GM18520 (cell line): ENCODE measurements around the gene KRT6B.
"Not testable (repeated sequence)": the region's sequence is repeated elsewhere in the genome, so short reads cannot be mapped to it uniquely, and the experiment has no call there.

ENCODE experiments used
- ATAC-seq: cut with Tn5 transposase; IDR thresholded peaks from one replicate; pipeline ENCODE4 v1.9.1; 2021; ENCODE audit not compliant: unreplicated experiment

KRT6B gene

DNA sequence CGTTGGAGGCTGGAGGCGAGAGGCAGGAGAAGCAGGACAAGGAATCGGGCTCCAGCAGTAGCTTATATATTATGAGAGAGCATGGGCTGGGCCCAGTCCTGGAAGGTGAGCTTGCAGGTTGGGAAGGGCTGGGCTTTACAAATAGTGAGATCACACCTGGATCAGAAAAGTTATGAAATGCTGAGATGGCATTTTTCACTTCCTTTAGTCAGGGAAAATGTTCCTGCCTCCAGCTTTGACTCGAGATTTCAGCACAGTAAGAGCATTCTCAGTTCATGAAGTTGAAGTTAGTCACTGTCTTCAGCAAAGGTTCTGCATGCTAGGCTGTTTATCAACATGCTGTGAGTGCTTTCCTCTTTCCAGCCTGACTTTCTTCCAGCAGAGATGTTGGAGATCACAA, 21.8 kb upstream of the KRT6B start, which contains the start of gene KRT6C:
Gene KRT6C (minus strand): TSS at position 38 of the 400 bp plus-strand sequence. CDS start 68 bp downstream, outside the sequence.
- no peak for ATAC-seq

DNA sequence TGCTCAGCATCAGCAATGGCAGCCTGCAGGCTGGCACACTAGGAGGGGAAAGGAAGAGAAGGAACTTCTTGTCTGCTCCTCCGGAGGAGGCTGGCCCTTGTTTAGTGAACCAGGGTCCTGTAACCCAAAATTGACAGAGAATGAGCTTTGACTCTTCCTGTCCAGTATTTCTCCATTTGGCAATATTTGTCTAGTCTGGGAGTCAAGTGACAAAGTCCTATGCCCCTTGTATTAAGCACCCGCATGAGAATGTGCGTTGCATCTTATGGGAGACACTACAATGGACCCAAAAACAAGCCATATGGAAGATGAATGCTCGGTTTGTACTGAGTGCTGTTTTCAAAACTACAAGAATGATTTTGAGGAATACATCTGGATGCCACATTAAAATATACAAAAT, 17.9 kb upstream of the KRT6B start:
- no peak for ATAC-seq

GRCh38 chr12:52464897-52465296, 13.0 kb upstream of the KRT6B start:
- no peak for ATAC-seq

GRCh38 chr12:52461693-52462092, 9.7 kb upstream of the KRT6B start:
- no peak for ATAC-seq

DNA sequence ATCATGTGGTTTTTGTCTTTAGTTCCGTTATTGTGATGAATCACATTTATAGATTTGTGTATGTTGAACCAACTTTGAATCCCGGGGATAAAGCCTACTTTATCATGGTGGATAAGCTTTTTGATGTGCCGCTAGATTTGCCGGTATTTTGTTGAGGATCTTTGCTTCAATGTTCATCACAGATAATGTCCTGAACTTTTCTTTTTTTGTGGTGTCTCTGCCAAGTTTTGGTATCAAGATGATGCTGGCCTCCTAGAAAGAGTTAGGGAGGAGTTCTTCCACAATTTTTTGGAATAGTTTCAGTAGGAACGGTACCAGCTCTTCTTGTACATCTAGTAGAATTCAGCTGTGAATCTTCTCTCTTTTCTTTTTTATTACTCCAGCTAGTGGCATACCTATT, 6.9 kb upstream of the KRT6B start:
- ATAC-seq, result no peak

DNA sequence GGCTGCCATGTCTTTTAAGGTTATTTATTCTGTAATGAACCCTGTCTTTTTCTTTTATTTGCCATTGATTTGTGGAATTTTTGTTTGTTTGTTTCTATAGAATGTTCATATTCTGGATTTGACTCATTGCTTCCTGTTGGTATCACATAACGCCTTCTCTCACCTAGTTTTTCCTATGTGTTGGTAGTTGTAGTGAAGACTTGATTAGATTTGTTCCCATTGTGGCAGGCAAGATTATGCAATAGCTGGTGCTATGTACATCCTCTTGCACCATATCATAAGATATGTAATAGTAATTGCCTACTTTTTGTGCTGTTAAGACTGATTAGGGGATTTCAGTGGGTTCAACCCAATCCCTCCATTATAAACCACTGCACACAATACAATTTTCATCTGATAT, 3.9 kb upstream of the KRT6B start:
- ATAC-seq, result no peak

- ATAC-seq, result no peak
Measured at GRCh38 chr12:52454411-52455201, 2.7 kb upstream of the KRT6B start.

DNA sequence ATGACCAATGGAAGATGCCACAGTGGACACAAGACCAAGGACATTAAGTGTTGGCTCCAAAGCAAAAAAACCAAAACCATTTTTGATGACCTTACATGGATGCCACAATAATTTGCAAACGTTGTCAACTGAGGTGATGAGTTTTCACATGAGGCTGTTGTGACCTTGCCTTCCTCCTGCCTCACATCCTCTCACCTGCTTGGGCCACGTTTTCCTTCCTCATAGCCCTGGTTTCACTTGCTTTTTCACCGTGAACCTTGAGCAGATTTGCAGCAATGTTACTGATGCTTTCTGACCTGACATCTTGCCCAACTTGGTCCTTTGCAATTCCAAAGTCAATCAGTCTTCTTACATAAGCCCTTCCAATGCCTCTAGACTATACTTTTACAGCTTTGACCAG, 3.7 kb downstream of the KRT6B start:
- no peak for ATAC-seq

DNA sequence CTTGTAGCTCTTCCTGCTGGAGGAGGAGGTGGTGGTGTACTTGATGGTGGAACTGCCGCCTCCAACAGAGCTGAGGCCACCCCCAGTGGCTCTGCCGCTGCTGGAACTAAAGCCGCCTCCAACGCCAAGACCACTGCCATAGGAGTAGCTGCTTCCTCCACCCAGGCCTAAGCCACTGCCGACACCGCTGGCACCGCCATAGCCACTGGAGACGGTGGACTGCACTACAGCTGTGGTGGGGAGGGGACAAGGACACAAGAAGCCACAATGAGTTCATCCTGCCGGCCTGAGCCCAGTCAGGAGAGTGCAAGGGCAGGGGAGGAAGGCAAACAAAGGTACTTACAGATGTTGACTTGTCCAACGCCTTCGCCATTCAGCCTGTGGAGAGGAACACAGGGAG, 4.8 kb downstream of the KRT6B start:
- not testable (repeated sequence) for ATAC-seq

- ATAC-seq, result no peak
Measured at GRCh38 chr12:52446367-52447045, 5.4 kb downstream of the KRT6B start.

GRCh38 chr12:52445876-52446275, 6.1 kb downstream of the KRT6B start:
- no peak for ATAC-seq

DNA sequence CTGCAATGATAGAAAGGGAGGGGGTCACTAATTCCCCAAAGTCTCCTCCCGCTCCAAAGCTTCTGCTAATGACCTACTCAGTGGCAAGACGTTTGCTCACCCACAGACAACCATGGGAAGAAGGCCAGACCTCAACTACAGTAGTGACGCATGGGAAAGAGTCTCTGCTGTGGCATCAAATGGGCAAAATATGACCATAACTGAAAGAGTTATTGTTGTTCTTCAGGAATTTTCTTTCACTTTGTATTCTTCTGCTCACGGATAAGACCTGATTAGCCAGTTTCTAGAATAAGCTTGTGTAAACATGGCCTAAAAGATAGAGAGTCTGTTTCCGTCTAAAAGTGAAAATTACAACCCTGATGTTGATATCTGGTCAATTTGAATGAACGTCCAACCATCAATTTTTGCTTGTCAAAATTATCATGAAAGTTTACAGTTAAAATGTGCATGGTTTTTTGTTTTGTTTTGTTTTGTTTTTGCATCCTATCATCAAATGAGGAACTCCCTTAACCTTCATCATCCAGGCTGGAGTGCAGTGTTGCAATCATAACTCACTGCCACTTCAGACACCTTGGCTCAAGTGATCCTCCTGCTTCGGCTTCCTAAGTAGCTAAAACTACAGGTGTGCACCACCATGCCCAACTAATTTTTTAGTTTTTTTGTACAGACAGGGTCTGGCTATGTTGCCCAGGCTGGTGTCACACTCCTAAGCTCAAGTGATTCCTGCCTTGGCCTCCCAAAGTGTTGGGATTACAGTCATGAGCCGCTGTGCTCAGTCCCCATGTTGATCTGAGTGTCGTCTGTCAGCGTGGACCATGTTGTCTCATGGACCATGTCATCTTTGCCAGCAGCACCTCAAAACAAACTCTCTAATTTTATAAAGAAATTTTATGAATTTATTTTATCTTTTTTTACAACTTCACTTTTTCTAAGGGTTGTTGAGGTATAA, 7.0 kb downstream of the KRT6B start:
- ATAC-seq, result no peak

DNA sequence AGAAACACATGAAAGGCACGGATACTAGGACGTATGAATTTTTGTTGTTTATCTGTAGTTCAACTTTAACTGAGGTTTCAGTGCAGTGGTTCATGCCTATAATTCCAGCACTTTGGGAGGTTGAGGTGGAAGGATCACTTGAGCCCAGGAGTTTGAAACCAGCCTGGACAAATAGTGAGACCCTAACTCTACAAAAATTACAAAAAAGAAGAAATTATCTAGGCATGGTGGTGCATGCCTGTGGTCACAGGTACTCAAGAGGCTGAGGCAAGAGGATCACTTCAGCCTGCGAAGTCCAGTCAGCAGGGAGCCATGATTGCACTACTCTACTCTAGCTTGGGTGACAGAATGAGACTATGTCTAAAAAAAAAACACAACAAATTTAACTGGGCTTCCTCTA, 8.0 kb downstream of the KRT6B start:
- ATAC-seq, result no peak

- ATAC-seq, result no peak
Measured at GRCh38 chr12:52442600-52443061, 9.3 kb downstream of the KRT6B start.

- no peak for ATAC-seq
Measured at GRCh38 chr12:52441320-52441911, 10.5 kb downstream of the KRT6B start.

DNA sequence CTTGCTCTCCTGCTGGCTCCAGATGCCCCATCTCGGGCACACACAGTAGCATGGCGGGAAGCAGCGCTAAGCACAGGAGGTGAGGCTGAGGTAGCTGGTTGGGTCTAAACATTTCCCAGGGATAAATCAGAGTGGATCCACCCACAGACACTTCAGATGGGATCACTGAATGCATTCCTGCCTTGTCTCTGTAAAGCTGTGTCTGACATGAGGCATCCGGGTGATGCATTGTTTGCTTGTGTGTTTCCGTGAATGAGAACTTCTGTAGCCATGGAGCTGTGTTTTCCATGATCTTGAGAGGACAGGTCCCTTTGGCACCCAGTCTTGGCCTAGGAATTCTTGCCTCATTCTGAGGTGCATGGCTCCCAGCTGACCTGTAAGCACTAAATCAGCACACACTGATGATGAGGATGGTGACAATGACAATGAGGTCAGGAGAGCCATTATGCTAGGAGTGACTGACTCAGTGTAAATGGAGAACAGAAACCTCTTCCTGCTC, 11.1 kb downstream of the KRT6B start:
- no peak for ATAC-seq

DNA sequence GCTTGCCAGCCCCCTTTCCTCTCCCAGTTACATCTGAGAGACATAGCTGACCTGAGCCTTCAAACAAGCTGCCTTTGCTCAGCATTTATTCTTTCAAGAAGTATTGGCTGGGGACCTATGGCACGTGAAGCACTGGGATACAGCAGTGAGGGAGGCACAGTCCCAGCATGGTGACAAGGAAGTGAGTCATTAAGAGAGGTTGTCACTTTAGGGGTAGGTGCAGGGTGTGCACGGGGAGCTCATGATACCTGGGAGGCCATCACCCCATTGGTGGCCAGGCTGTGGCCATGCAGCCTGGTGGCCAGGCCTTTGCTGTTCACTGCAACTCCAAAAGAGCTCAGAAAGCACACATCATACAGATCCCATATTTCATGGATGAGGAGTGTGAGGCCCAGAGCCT, 12.1 kb downstream of the KRT6B start:
- ATAC-seq, result no peak

GRCh38 chr12:52439420-52439819, 12.5 kb downstream of the KRT6B start:
- ATAC-seq, result no peak

DNA sequence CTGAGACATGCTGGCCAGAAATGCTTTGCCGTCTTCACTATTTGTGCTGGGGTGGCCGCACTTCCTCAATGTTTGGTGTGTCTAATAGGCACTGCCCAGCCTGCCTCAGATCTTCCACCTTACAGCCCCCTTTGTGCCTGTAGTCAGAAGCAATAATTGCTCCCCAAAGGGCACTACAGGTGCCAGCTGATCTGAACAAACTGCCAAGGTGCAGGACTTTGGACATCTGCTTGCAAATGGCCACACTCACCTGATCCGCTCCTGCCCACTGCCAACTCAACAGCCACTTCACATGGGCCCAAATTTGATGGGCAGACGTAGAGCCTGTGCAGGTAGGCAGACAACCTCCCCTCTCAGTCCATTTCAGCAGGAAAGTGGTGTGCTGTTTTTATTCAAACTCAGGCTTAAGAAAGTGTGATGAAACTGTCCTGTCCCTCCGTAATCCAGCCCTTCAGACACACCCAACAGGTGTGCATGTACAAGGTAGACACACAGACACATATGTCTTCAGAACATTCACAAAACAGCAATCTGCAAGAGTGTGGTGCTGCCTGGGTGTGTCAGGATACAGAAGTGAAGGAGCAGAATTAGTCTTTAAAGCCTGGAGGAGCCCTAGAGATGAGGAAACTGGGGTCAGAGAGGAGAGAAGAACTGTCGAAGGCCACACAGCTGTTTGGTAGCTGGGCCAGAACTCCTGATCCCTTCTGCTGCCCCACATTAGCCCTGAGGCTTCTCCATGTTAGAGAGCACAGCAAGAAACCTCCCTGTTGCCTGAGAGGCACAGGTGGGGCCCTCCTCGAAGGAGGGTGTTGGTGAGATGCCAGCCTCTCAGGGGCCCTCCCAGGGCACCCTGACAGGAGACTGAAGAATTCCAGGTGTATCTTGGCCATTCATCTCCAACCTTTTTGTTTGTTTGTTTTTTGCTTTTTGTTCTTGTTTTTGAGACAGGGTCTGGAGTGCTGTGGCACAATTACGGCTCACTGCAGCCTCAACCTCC, 13.3 kb downstream of the KRT6B start:
- ATAC-seq, result no peak
